GM23338 (cell line): ENCODE results near the gene CADPS. TPM values are rescaled to one million over a fixed set of nuclear protein-coding genes. Genes with fewer than 3 reads are reported as not detected.

ENCODE experiments used
- ATAC-seq: fragments of 200-7000 bp; cut with Tn5 transposase; 3 replicates; pipeline ENCODE4 v1.9.1; 2020
- DNase-seq: peaks from one replicate; pipeline ENCODE4 v3.0.0-alpha.2; 2015; ENCODE audit warnings: low spot score
- H2AFZ ChIP-seq: fragments of 200-600 bp; sonication (generic); 2 replicates; pipeline ENCODE4 v1.8.0; 2016; ENCODE audit warnings: antibody characterized with exemption, mild to moderate bottlenecking, moderate library complexity
- H3F3A ChIP-seq: fragments of 200-600 bp; sonication (generic); replicated peaks from 2 replicates; pipeline ENCODE4 v1.8.0; 2017; ENCODE audit warnings: antibody characterized with exemption, mixed run types, low read depth
- H3K27ac ChIP-seq: fragments of 200-600 bp; sonication (generic); 2 replicates; pipeline ENCODE4 v1.6.1; 2016; ENCODE audit warnings: low read depth
- H3K27me3 ChIP-seq: fragments of 200-600 bp; sonication (generic); 2 replicates; pipeline ENCODE4 v1.8.0; 2016; ENCODE audit warnings: mild to moderate bottlenecking, mixed run types, moderate library complexity; ENCODE audit not compliant: insufficient read depth
- H3K36me3 ChIP-seq: fragments of 200-600 bp; sonication (generic); 2 replicates; pipeline ENCODE4 v1.8.0; 2016; ENCODE audit warnings: mild to moderate bottlenecking; ENCODE audit not compliant: insufficient read depth
- H3K4me1 ChIP-seq: fragments of 200-600 bp; sonication (generic); 2 replicates; pipeline ENCODE4 v1.8.0; 2016; ENCODE audit warnings: mild to moderate bottlenecking, moderate library complexity; ENCODE audit not compliant: insufficient read depth
- H3K4me2 ChIP-seq: fragments of 200-600 bp; sonication (generic); 2 replicates; pipeline ENCODE4 v1.7.1; 2017; ENCODE audit warnings: mixed run types
- H3K4me3 ChIP-seq: fragments of 200-600 bp; sonication (generic); 2 replicates; pipeline ENCODE4 v1.6.1; 2016; ENCODE audit warnings: mixed run types
- H3K79me2 ChIP-seq: fragments of 200-600 bp; sonication (generic); replicated peaks from 2 replicates; pipeline ENCODE4 v1.8.0; 2017; ENCODE audit warnings: mild to moderate bottlenecking; ENCODE audit not compliant: insufficient read depth
- H3K9me2 ChIP-seq: fragments of 200-600 bp; sonication (generic); 2 replicates; pipeline ENCODE4 v1.8.0; 2017; ENCODE audit not compliant: insufficient read depth
- H4K20me1 ChIP-seq: fragments of 200-600 bp; sonication (generic); replicated peaks from 2 replicates; pipeline ENCODE4 v1.8.0; 2017; ENCODE audit warnings: mild to moderate bottlenecking; ENCODE audit not compliant: insufficient read depth
- H3K27ac Mint-ChIP-seq: 2 replicates; pipeline ENCODE4 v1.8.0; 2020; ENCODE audit warnings: inconsistent platforms, mild to moderate bottlenecking, moderate library complexity, mixed read lengths
- H3K27me3 Mint-ChIP-seq: 3 replicates; pipeline ENCODE4 v1.8.0; 2022; ENCODE audit warnings: low read depth, mild to moderate bottlenecking, moderate library complexity, mixed read lengths, inconsistent platforms; ENCODE audit not compliant: insufficient read depth, poor library complexity
- H3K36me3 Mint-ChIP-seq: 3 replicates; pipeline ENCODE4 v1.8.0; 2021; ENCODE audit warnings: low read depth, mild to moderate bottlenecking, inconsistent platforms, moderate library complexity, mixed read lengths
- H3K4me1 Mint-ChIP-seq: 3 replicates; pipeline ENCODE4 v1.8.0; 2020; ENCODE audit warnings: mild to moderate bottlenecking, inconsistent platforms, mixed read lengths
- H3K4me3 Mint-ChIP-seq: 3 replicates; pipeline ENCODE4 v1.8.0; 2021; ENCODE audit warnings: moderate library complexity, mild to moderate bottlenecking, inconsistent platforms, mixed read lengths
- H3K9me3 Mint-ChIP-seq: 3 replicates; pipeline ENCODE4 v1.8.0; 2020; ENCODE audit warnings: moderate library complexity, mild to moderate bottlenecking, inconsistent platforms, mixed read lengths
- CREB1 ChIP-seq: fragments of 250-450 bp; sonication (Bioruptor Pico); IDR thresholded peaks from 2 replicates; pipeline ENCODE4 v1.5.0; 2020; ENCODE audit warnings: low read depth, mild to moderate bottlenecking, moderate library complexity
- EZH2 ChIP-seq: fragments of 200-600 bp; sonication (generic); IDR thresholded peaks from one replicate; pipeline ENCODE4 v1.8.0; 2017; ENCODE audit warnings: antibody characterized with exemption, mild to moderate bottlenecking, low read depth; ENCODE audit not compliant: unreplicated experiment
- EZH2phosphoT487 ChIP-seq: fragments of 200-600 bp; sonication (generic); IDR thresholded peaks from one replicate; pipeline ENCODE4 v1.8.1; 2018; ENCODE audit warnings: antibody characterized with exemption; ENCODE audit not compliant: unreplicated experiment
- JUNB ChIP-seq: IDR thresholded peaks from one replicate; pipeline ENCODE4 v1.6.1; 2016; ENCODE audit warnings: antibody characterized with exemption; ENCODE audit not compliant: unreplicated experiment
- NANOG ChIP-seq: IDR thresholded peaks from 2 replicates; pipeline ENCODE4 v1.6.1; 2016; ENCODE audit warnings: antibody characterized with exemption, borderline replicate concordance
- POLR2AphosphoS5 ChIP-seq: IDR thresholded peaks from 2 replicates; pipeline ENCODE4 v1.6.1; 2016; ENCODE audit warnings: antibody characterized with exemption, low read depth
- STAT1 ChIP-seq: IDR thresholded peaks from one replicate; pipeline ENCODE4 v1.6.1; 2016; ENCODE audit warnings: antibody characterized with exemption; ENCODE audit not compliant: unreplicated experiment
- ZNF114 ChIP-seq: fragments of 250-450 bp; sonication (Bioruptor Pico); IDR thresholded peaks from 2 replicates; pipeline ENCODE4 v1.5.0; 2020; ENCODE audit warnings: mild to moderate bottlenecking, moderate library complexity
- ZNF331 ChIP-seq: fragments of 250-450 bp; sonication (Bioruptor Pico); IDR thresholded peaks from 2 replicates; pipeline ENCODE4 v1.5.0; 2020; ENCODE audit warnings: low read depth, mild to moderate bottlenecking, moderate library complexity
- polyA plus RNA-seq: library from polyadenylated mRNA; unstranded; fragments of >200 nt; fragmentation: Nextera tagmentation; extraction: Ambion mirVana; gene quantifications from 2 replicates; pipeline ENCODE4 v1.2.1, GENCODE V29; 2016
- total RNA-seq: library from RNA; depleted of rRNA; stranded (reverse); fragments of >200 nt; shearing (Covaris generic); gene quantifications from 2 replicates; pipeline ENCODE4 v1.2.3, GENCODE V29; 2014
- TF ChIP-seq, protein P1 (sequence below): IDR thresholded peaks from one replicate; pipeline ENCODE4 v1.6.1; 2018; ENCODE audit warnings: antibody characterized with exemption; ENCODE audit not compliant: unreplicated experiment
- TF ChIP-seq, protein P2 (sequence below): IDR thresholded peaks from 2 replicates; pipeline ENCODE4 v1.6.1; 2016; ENCODE audit warnings: antibody characterized with exemption
- TF ChIP-seq, protein P3 (sequence below), 2 experiments: fragments of 200-600 bp in 1 of 2; sonication (generic) in 1 of 2; conservative IDR thresholded peaks; 2 replicates each; pipeline versions ENCODE4 v1.5.1 to v1.6.1; 2016 to 2017; ENCODE audit warnings: antibody characterized with exemption in 2 of 2, low read depth in 2 of 2, mild to moderate bottlenecking in 2 of 2, moderate library complexity in 1 of 2

The CADPS gene
- total and polyA plus RNA-seq, 2 experiments from 2014 or later, result 14.7 to 22.0 TPM

DNA sequence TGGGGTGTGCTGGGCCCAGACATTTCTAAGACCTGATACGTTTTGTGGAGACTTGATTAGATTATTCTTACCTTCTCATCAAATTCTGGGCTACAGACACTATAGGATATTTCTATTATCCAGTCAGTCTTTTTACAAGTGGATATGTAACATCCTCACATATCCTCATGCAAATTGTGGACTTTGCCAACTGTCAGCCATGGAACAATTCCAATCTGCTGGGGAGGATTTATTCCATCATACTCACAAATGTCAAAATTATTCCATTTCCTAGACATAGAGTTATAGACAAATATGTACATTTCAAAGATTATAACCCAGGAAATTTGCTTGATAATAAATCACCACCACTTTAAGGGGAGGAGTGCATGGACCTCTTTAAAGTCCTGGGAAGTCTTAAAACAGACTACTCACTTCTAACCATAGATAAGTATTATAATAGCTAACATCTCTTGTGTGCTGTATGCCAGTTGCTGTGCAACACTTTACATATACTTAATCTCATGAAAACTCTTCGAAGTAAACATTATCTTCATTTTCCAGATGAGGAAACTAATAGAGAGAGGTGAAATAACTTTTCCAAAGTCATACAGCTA, 44.4 kb downstream of the CADPS start (continued):
- TF ChIP-seq, protein P1, sequence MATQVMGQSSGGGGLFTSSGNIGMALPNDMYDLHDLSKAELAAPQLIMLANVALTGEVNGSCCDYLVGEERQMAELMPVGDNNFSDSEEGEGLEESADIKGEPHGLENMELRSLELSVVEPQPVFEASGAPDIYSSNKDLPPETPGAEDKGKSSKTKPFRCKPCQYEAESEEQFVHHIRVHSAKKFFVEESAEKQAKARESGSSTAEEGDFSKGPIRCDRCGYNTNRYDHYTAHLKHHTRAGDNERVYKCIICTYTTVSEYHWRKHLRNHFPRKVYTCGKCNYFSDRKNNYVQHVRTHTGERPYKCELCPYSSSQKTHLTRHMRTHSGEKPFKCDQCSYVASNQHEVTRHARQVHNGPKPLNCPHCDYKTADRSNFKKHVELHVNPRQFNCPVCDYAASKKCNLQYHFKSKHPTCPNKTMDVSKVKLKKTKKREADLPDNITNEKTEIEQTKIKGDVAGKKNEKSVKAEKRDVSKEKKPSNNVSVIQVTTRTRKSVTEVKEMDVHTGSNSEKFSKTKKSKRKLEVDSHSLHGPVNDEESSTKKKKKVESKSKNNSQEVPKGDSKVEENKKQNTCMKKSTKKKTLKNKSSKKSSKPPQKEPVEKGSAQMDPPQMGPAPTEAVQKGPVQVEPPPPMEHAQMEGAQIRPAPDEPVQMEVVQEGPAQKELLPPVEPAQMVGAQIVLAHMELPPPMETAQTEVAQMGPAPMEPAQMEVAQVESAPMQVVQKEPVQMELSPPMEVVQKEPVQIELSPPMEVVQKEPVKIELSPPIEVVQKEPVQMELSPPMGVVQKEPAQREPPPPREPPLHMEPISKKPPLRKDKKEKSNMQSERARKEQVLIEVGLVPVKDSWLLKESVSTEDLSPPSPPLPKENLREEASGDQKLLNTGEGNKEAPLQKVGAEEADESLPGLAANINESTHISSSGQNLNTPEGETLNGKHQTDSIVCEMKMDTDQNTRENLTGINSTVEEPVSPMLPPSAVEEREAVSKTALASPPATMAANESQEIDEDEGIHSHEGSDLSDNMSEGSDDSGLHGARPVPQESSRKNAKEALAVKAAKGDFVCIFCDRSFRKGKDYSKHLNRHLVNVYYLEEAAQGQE, result no peak
- no peak for TF ChIP-seq CREB1 (CRISPR knock-in tag)
- TF ChIP-seq JUNB, result no peak
- TF ChIP-seq ZNF331, result no peak
- TF ChIP-seq, protein P2, sequence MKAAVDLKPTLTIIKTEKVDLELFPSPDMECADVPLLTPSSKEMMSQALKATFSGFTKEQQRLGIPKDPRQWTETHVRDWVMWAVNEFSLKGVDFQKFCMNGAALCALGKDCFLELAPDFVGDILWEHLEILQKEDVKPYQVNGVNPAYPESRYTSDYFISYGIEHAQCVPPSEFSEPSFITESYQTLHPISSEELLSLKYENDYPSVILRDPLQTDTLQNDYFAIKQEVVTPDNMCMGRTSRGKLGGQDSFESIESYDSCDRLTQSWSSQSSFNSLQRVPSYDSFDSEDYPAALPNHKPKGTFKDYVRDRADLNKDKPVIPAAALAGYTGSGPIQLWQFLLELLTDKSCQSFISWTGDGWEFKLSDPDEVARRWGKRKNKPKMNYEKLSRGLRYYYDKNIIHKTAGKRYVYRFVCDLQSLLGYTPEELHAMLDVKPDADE, result no peak
- no peak for TF ChIP-seq NANOG
- no peak for TF ChIP-seq EZH2
- TF ChIP-seq EZH2phosphoT487, result no peak
- no peak for TF ChIP-seq POLR2AphosphoS5
- no peak for TF ChIP-seq ZNF114 (CRISPR knock-in tag)
- TF ChIP-seq STAT1, result no peak
- TF ChIP-seq, protein P3, sequence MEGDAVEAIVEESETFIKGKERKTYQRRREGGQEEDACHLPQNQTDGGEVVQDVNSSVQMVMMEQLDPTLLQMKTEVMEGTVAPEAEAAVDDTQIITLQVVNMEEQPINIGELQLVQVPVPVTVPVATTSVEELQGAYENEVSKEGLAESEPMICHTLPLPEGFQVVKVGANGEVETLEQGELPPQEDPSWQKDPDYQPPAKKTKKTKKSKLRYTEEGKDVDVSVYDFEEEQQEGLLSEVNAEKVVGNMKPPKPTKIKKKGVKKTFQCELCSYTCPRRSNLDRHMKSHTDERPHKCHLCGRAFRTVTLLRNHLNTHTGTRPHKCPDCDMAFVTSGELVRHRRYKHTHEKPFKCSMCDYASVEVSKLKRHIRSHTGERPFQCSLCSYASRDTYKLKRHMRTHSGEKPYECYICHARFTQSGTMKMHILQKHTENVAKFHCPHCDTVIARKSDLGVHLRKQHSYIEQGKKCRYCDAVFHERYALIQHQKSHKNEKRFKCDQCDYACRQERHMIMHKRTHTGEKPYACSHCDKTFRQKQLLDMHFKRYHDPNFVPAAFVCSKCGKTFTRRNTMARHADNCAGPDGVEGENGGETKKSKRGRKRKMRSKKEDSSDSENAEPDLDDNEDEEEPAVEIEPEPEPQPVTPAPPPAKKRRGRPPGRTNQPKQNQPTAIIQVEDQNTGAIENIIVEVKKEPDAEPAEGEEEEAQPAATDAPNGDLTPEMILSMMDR (conservative IDR thresholded peaks at IDR 0.05; ENCODE audit: low read depth in 2 of 2), result no peak

DNA sequence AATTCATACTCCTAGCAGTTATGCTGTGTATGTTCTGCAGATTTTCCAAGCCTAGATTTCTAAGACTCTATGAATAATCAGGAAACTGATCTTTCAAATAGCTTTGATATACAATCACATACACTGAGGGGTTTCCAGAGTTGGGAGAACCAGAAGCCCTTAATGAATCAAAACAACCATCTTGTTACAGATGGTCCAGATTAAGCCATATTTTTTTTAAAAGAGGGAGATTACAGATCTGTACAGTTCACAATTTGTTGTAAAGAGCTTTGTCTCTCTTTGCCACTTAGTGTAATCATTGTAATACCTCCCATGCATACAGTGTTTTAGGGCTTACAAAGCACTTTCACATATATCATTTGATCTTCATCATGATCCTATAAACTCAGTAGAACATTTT, 47.7 kb downstream of the CADPS start:
- ATAC-seq, result no peak
- Histone ChIP-seq H3K4me2 (no peak overlapping the region), H3K4me1 (no peaks in the 10 kb centered on the region), H4K20me1 (no peaks in the 10 kb centered on the region), H3K27ac (no peak overlapping the region), H3K79me2 (no peaks in the 10 kb centered on the region), H2AFZ (no peak overlapping the region), H3K36me3 (no peaks in the 10 kb centered on the region), H3K9me2 (no peaks in the 10 kb centered on the region), H3K27me3 (no peaks in the 10 kb centered on the region), H3F3A (no peaks in the 10 kb centered on the region), H3K4me3 (no peak overlapping the region)
- Mint-ChIP-seq H3K9me3 (no peaks in the 10 kb centered on the region), H3K27me3 (no peaks in the 10 kb centered on the region), H3K4me1 (peaks cover 6% of the 10 kb centered on the region; the same call in 2 of the 3 replicates), H3K4me3 (no peak overlapping the region), H3K36me3 (no peaks in the 10 kb centered on the region), H3K27ac (no peak overlapping the region)
- no peak for DNase-seq
- no peak for TF ChIP-seq NANOG
- TF ChIP-seq, protein P1, result no peak
- TF ChIP-seq, protein P3 (conservative IDR thresholded peaks at IDR 0.05; ENCODE audit: low read depth in 2 of 2), result no peak
- TF ChIP-seq POLR2AphosphoS5, result no peak
- TF ChIP-seq ZNF331, result no peak
- no peak for TF ChIP-seq EZH2phosphoT487
- TF ChIP-seq CREB1 (CRISPR knock-in tag), result no peak
- TF ChIP-seq, protein P2, result no peak
- TF ChIP-seq STAT1, result no peak
